GM12864 (cell line): ENCODE measurements around the gene ENO1.
"Not testable (repeated sequence)": the region's sequence is repeated elsewhere in the genome, so short reads cannot be mapped to it uniquely, and the experiment has no call there.

Experiments used
- DNase-seq: peaks from one replicate; pipeline ENCODE4 v3.0.0-alpha.2; 2011; ENCODE audit warnings: low read depth
- H3K4me3 ChIP-seq: 2 replicates; pipeline ENCODE4 v1.5.1; 2011; ENCODE audit warnings: mild to moderate bottlenecking, low read depth, low read length, control low read depth
- CTCF ChIP-seq: IDR thresholded peaks from 2 replicates; pipeline ENCODE4 v1.5.1; 2011; ENCODE audit warnings: low read depth, mild to moderate bottlenecking, moderate library complexity, low read length, control low read depth, inconsistent platforms; ENCODE audit errors: missing control alignments

The ENO1 gene

GRCh38 chr1:8892026-8892425, 13.5 kb upstream of the ENO1 start:
- TF ChIP-seq CTCF = no peak
- no peak overlapping the region for H3K4me3 ChIP-seq
- no peak for DNase-seq

DNA sequence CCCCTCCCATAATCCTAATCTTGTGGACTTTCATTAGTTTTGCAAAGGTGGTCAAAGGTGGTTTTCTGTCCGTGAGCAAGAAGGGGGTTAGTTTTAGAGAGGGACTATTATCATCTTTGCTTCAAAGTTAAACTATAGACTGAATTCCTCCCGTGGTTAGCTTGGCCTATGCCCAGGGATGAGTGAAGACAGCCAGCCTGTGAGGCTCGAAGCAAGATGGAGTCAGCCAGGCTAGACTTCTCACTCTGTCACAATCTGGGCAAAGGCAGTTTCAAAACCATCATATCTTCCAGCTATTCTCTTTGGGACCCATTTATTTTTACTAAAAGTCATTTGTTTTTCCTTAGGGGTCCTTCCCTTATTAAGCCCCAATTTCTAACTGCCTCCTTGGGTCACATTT, 12.9 kb upstream of the ENO1 start:
- no peak for TF ChIP-seq CTCF
- DNase-seq = no peak
- H3K4me3 ChIP-seq = no peak overlapping the region

GRCh38 chr1:8889925-8890785, 11.7 kb upstream of the ENO1 start:
- TF ChIP-seq CTCF = no peak
- no peak for DNase-seq
- no peak overlapping the region for H3K4me3 ChIP-seq

DNA sequence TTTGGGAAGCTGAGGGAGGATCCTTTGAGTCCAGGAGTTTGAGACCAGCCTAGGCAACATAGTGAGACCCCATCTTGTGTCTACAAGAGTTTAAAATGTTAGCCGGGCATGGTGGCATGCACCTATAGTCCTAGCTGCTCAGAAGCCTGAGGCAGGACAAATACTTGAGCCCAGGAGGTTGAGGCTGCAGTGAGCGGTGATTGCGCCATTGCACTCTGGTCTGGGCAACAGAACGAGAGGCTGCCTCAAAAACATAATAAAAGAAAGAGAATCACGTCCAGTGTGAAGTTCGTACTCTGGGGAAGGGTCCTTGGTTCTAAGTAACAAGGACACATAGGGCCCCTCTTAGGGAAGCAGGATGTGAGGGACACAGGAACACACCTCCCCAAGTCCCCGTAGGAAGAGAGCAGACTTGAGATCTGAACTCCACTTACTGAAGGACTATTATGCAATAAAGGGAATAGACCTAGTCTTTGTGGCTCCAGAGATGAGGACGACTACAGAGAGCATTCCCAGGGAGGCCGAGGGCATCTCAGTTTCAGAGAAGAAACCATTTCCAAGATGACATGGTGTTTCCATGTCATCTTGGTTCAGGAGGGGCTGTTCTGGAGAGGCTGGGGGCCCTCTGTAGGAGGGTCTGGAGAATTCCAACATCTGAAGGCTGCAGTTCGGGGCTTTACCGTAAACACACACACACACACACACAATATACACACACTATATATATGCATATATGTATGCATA, 10.8 kb upstream of the ENO1 start:
- DNase-seq = no peak
- no peak overlapping the region for H3K4me3 ChIP-seq
- no peak for TF ChIP-seq CTCF

DNA sequence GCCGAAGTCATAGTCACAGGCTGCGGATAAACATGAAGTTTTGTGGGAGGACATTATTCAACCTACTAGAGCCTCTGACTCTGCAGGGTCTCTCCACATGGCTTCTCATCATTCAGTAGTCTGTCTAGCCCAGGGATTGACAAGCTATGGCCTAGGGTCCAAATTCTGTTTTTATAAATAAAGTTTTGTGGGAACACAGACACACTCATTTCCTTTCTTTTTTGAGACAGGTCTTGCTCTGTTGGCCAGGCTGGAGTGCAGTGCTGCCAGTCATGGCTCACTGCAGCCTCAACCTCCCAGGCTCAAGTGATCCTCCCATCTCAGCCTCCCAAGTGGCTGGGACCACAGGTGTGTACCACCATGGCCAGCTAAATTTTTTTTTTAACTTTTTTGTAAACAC, 8.1 kb upstream of the ENO1 start:
- DNase-seq = no peak
- TF ChIP-seq CTCF = no peak
- H3K4me3 ChIP-seq = no peak overlapping the region

GRCh38 chr1:8886031-8886524, 7.6 kb upstream of the ENO1 start:
- DNase-seq, H3K4me3 ChIP-seq: not testable (repeated sequence)

DNA sequence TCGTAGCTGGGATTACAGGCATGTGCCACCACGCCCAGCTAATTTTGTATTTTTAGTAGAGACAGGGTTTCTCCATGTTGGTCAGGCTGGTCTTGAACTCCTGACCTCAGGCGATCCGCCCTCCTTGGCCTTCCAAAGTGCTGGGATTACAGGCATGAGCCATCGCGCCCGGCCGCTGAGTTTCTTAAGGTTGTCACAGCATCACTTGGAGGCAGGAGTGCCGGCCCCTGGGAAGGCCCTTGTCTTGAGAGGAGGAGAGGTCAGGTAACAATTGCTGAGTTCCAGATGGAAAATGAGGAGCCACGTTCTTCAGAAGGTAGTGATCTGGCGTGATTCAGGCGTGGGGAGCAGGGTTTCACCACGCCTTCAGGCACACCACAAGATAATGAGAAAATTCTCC, 5.6 kb upstream of the ENO1 start:
- not testable (repeated sequence) for DNase-seq, H3K4me3 ChIP-seq

- no peak for TF ChIP-seq CTCF
- no peak overlapping the region for H3K4me3 ChIP-seq
- no peak for DNase-seq
These were observed 5.0 kb upstream of the ENO1 start for GRCh38 chr1:8883491-8883890.
